Type B pancreatic cell (in vitro differentiated cells): ENCODE measurements around the gene NRAS. TPM values are rescaled to one million over a fixed set of nuclear protein-coding genes. Genes with fewer than 3 reads are reported as not detected.

Experiments used
- DNase-seq: peaks from one replicate; pipeline ENCODE4 v3.0.0; 2021; ENCODE audit warnings: mixed read lengths; ENCODE audit not compliant: unreplicated experiment; ENCODE audit errors: extremely low spot score
- H3K27ac Mint-ChIP-seq: 2 replicates; pipeline ENCODE4 v1.8.0; 2021; ENCODE audit warnings: mild to moderate bottlenecking, mixed read lengths
- H3K27me3 Mint-ChIP-seq: 2 replicates; pipeline ENCODE4 v1.8.0; 2021; ENCODE audit warnings: mixed read lengths
- H3K36me3 Mint-ChIP-seq: 2 replicates; pipeline ENCODE4 v1.8.0; 2021; ENCODE audit warnings: mixed read lengths
- H3K4me1 Mint-ChIP-seq: one replicate; pipeline ENCODE4 v1.8.0; 2021; ENCODE audit warnings: mixed read lengths; ENCODE audit not compliant: unreplicated experiment
- H3K4me3 Mint-ChIP-seq: 2 replicates; pipeline ENCODE4 v1.8.0; 2021; ENCODE audit warnings: mild to moderate bottlenecking, mixed read lengths
- H3K9me3 Mint-ChIP-seq: 2 replicates; pipeline ENCODE4 v1.8.0; 2021; ENCODE audit warnings: mixed read lengths
- total RNA-seq: library from RNA; stranded (reverse); gene quantifications from 2 replicates; pipeline ENCODE4 v1.2.1, GENCODE V29; 2021; ENCODE audit warnings: low replicate concordance
- TF ChIP-seq, protein P1 (sequence below): fragments of 200-600 bp; sonication (generic); conservative IDR thresholded peaks from 2 replicates; pipeline ENCODE4 v1.5.0; 2021; ENCODE audit warnings: antibody characterized with exemption, mild to moderate bottlenecking

The NRAS gene
- total RNA-seq, 1 donor from 2014 or later, result 49.4 TPM

DNA sequence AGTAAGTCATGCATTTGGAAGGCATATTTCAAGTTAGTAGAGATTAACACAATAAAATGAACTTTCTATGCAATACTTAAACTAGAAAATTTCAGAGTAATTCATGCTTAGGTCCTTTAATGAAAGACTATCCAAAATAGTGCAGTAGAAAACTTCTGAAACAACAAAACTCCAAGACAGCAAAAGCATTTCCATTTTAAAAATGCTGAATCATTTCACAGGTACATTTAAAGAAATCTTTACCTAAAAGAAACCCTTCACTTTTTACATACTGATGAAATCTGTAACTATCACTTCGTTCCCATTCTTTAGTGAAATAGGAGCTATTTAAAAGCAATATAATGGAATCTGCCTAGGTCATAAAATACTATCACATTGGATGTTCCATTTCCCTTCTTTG, 23.8 kb upstream of the NRAS start:
- DNase-seq, result no peak
- no peak overlapping the region for H3K4me3 Mint-ChIP-seq
- peaks cover 54% of the 10 kb centered on the region for H3K36me3 Mint-ChIP-seq
- H3K4me1 Mint-ChIP-seq, result no peaks in the 10 kb centered on the region
- no peak overlapping the region for H3K27ac Mint-ChIP-seq
- H3K9me3 Mint-ChIP-seq, result no peaks in the 10 kb centered on the region
- no peaks in the 10 kb centered on the region for H3K27me3 Mint-ChIP-seq
- TF ChIP-seq, protein P1, sequence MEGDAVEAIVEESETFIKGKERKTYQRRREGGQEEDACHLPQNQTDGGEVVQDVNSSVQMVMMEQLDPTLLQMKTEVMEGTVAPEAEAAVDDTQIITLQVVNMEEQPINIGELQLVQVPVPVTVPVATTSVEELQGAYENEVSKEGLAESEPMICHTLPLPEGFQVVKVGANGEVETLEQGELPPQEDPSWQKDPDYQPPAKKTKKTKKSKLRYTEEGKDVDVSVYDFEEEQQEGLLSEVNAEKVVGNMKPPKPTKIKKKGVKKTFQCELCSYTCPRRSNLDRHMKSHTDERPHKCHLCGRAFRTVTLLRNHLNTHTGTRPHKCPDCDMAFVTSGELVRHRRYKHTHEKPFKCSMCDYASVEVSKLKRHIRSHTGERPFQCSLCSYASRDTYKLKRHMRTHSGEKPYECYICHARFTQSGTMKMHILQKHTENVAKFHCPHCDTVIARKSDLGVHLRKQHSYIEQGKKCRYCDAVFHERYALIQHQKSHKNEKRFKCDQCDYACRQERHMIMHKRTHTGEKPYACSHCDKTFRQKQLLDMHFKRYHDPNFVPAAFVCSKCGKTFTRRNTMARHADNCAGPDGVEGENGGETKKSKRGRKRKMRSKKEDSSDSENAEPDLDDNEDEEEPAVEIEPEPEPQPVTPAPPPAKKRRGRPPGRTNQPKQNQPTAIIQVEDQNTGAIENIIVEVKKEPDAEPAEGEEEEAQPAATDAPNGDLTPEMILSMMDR, result no peak

DNA sequence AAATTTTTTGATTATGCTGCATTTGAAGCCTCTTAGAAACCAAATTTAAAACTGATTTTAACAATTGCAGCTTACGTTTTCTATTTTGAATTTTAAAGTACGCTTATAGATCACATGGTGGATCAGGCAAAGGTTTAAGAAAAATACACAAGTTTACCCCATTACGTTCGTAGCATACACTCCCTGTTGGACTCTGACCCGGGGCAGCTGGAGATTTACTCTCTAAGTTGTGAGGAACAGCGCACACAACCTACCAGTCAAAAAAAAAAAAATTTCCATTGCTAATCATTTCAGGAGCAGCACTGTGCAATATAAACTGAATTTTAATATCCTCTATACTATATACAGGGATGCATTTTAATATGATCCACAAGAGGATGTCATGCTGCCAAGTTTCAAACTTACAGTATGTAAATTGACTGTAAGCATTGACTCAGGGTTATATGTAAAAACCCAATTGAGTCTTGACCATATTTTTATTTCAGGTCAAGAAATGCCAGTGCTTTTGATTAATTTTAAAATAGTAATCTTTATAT, 20.8 kb upstream of the NRAS start:
- Mint-ChIP-seq H3K4me1 (no peaks in the 10 kb centered on the region), H3K27ac (no peak overlapping the region), H3K36me3 (peaks cover 57% of the 10 kb centered on the region), H3K4me3 (no peak overlapping the region), H3K27me3 (no peaks in the 10 kb centered on the region), H3K9me3 (no peaks in the 10 kb centered on the region)
- TF ChIP-seq, protein P1, result no peak
- no peak for DNase-seq

DNA sequence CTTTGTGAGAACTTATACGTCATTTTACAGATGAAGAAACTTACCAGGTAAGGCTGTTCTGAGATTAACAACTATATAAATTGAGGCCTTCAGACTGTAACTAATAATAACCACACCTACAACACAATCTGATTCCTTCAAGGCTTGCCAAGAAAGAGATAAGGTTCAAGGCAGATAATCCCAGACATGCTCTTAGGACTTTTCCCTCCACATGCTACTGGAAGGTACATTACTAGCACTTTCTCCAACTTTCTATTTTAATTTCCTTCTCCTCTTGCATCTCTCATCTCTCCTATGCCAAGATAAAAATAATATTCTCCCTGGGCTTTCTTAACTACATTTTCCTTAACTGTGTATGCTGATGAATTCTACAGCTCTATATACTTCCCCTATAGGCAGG, 18.9 kb upstream of the NRAS start:
- Mint-ChIP-seq H3K4me3 (no peak overlapping the region), H3K36me3 (peaks cover 61% of the 10 kb centered on the region), H3K9me3 (no peaks in the 10 kb centered on the region), H3K27ac (no peak overlapping the region), H3K27me3 (no peaks in the 10 kb centered on the region), H3K4me1 (no peaks in the 10 kb centered on the region)
- no peak for DNase-seq
- TF ChIP-seq, protein P1, result no peak

DNA sequence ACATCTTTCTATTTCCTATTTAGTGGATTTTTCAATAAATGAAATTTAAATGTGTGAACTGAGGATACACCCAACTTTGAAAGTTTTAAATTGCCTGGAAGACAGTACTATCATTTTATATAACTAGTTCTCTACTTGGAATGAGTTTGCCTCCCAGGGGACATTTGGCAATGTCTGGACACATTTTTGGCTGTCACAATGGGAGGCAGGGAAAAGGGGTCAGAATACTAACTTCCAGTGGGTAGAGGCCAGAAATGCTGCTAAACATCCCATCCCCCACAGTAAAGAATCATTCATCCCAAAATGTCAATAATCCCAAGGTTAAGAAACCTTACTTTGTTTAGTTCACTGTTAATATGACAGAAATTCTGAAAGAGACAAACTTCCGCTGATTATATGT, 13.2 kb upstream of the NRAS start:
- H3K4me3 Mint-ChIP-seq, result no peak overlapping the region
- DNase-seq, result no peak
- TF ChIP-seq, protein P1, result no peak
- H3K27ac Mint-ChIP-seq, result no peak overlapping the region
- no peaks in the 10 kb centered on the region for H3K4me1 Mint-ChIP-seq
- H3K27me3 Mint-ChIP-seq, result no peaks in the 10 kb centered on the region
- no peaks in the 10 kb centered on the region for H3K9me3 Mint-ChIP-seq
- peaks cover 55% of the 10 kb centered on the region for H3K36me3 Mint-ChIP-seq

DNA sequence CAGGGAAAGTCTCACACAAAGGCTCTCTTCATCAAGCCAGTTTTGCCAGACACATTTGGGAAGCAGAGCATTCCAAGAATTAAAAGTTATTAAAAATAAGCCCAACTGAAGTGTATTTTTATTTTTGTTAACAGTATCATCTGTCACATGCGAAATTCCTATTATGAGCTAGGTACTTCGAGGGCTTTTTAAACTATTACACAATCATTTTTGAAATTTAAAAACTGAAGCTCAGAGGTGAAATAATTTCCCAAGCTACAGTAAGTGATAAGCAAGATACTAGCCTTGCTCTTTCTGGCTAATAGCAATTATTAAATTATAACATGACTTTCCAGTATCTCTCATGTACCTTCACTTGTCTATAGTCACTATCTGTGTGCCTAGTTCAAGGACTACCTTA, 12.0 kb upstream of the NRAS start:
- DNase-seq, result no peak
- H3K4me3 Mint-ChIP-seq, result no peak overlapping the region
- H3K36me3 Mint-ChIP-seq, result peaks cover 53% of the 10 kb centered on the region
- H3K4me1 Mint-ChIP-seq, result no peaks in the 10 kb centered on the region
- TF ChIP-seq, protein P1, result no peak
- no peaks in the 10 kb centered on the region for H3K9me3 Mint-ChIP-seq
- H3K27me3 Mint-ChIP-seq, result no peaks in the 10 kb centered on the region
- H3K27ac Mint-ChIP-seq, result no peak overlapping the region

DNA sequence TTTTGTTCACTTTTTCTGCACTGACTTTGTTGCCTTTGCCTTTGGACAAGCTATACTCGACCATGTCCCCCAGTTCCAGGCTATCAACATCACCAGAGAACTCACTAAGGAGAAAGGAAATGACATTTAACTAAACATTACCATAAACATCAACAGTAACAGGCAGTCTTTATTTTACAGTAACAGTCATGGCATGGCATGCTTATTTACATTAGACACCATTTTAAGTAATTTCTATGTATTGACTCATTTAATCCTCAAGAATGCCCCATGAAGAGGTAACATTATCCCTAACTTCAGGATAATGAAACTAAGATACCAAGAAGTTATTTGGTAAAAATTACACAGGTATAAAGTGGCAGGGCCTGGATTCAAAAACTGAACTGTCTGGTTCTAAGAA, 8.7 kb upstream of the NRAS start:
- H3K27ac Mint-ChIP-seq, result no peak overlapping the region
- no peaks in the 10 kb centered on the region for H3K27me3 Mint-ChIP-seq
- no peak overlapping the region for H3K4me3 Mint-ChIP-seq
- TF ChIP-seq, protein P1, result no peak
- DNase-seq, result no peak
- H3K36me3 Mint-ChIP-seq, result peaks cover 53% of the 10 kb centered on the region
- H3K4me1 Mint-ChIP-seq, result no peaks in the 10 kb centered on the region
- no peaks in the 10 kb centered on the region for H3K9me3 Mint-ChIP-seq
